PC-3 (cell line): Measurements from ENCODE around the gene DPM1.

Experiments
- EZH2 ChIP-seq: fragments of 300-600 bp; sonication (generic); IDR thresholded peaks from one replicate; pipeline ENCODE4 v1.6.1; 2017; ENCODE audit warnings: antibody characterized with exemption, mild to moderate bottlenecking, low read length; ENCODE audit not compliant: unreplicated experiment
- EZH2phosphoT487 ChIP-seq: fragments of 300-600 bp; sonication (generic); IDR thresholded peaks from 2 replicates; pipeline ENCODE4 v1.6.1; 2018; ENCODE audit warnings: mild to moderate bottlenecking, antibody characterized with exemption, low read length, borderline replicate concordance
- TF ChIP-seq, protein P1 (sequence below): fragments of 300-600 bp; sonication (generic); conservative IDR thresholded peaks from 2 replicates; pipeline ENCODE4 v1.5.1; 2017; ENCODE audit warnings: antibody characterized with exemption, low read depth, mild to moderate bottlenecking, low read length

DNA sequence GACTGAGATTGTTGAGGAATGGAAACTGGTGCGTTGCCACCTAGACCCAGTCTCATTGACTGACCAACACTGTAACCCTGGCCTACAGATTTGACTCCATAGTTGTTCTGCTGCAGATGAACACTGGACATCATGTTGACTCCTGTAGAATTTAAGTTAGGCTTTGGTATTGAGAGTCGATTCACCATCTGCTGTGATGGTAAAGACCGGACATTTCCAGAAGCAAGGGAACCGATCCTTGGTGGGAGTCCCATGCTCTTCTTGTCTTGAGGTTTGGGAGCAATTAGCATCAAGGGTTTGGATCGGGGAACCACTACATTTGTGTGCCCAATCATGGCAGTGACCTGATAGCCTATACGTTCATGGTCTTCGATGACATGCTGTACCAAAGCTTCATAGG lies 64.7 kb downstream of the DPM1 start:
- TF ChIP-seq EZH2phosphoT487 (no peak), EZH2 (no peak)
- TF ChIP-seq, protein P1, sequence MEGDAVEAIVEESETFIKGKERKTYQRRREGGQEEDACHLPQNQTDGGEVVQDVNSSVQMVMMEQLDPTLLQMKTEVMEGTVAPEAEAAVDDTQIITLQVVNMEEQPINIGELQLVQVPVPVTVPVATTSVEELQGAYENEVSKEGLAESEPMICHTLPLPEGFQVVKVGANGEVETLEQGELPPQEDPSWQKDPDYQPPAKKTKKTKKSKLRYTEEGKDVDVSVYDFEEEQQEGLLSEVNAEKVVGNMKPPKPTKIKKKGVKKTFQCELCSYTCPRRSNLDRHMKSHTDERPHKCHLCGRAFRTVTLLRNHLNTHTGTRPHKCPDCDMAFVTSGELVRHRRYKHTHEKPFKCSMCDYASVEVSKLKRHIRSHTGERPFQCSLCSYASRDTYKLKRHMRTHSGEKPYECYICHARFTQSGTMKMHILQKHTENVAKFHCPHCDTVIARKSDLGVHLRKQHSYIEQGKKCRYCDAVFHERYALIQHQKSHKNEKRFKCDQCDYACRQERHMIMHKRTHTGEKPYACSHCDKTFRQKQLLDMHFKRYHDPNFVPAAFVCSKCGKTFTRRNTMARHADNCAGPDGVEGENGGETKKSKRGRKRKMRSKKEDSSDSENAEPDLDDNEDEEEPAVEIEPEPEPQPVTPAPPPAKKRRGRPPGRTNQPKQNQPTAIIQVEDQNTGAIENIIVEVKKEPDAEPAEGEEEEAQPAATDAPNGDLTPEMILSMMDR: no peak
